HepG2 (cell line): ENCODE results near the gene ACAT2. TPM values are rescaled to one million over a fixed set of nuclear protein-coding genes. Genes with fewer than 3 reads are reported as not detected.

Experiments
- ATF1 ChIP-seq: IDR thresholded peaks from 2 replicates; pipeline ENCODE4 v1.6.1; 2016; ENCODE audit warnings: mild to moderate bottlenecking, control low read depth
- CSRNP2 ChIP-seq: sonication (generic); formaldehyde crosslinking; conservative IDR thresholded peaks from 2 replicates; pipeline ENCODE4 v1.8.0; 2022; ENCODE audit warnings: low read depth, missing genetic modification reagents
- GABPB1 ChIP-seq: IDR thresholded peaks from 2 replicates; pipeline ENCODE4 v1.6.1; 2016; ENCODE audit warnings: mild to moderate bottlenecking, missing genetic modification reagents, moderate library complexity, missing compliant biosample characterization
- NFKB2 ChIP-seq: sonication (generic); formaldehyde crosslinking; IDR thresholded peaks from 2 replicates; pipeline ENCODE4 v1.4.0; 2020; ENCODE audit warnings: missing genetic modification reagents, borderline replicate concordance
- NR2C2 ChIP-seq: sonication (generic); formaldehyde crosslinking; IDR thresholded peaks from 2 replicates; pipeline ENCODE4 v1.4.0; 2020; ENCODE audit warnings: missing genetic modification reagents, mild to moderate bottlenecking, moderate library complexity, borderline replicate concordance
- SP5 ChIP-seq: IDR thresholded peaks from 2 replicates; pipeline ENCODE4 v1.6.1; 2016; ENCODE audit warnings: low read depth, borderline replicate concordance
- TCF7 ChIP-seq: sonication (generic); IDR thresholded peaks from 2 replicates; pipeline ENCODE4 v1.6.1; 2016; ENCODE audit warnings: antibody characterized with exemption, low read depth
- THAP8 ChIP-seq: sonication (generic); formaldehyde crosslinking; IDR thresholded peaks from 2 replicates; pipeline ENCODE4 v1.5.1; 2020; ENCODE audit warnings: missing genetic modification reagents, mild to moderate bottlenecking, borderline replicate concordance
- ZBTB1 ChIP-seq: sonication (generic); formaldehyde crosslinking; IDR thresholded peaks from 2 replicates; pipeline ENCODE4 v1.4.0; 2020; ENCODE audit warnings: missing genetic modification reagents, borderline replicate concordance
- ZNF124 ChIP-seq: sonication (generic); formaldehyde crosslinking; IDR thresholded peaks from 2 replicates; pipeline ENCODE4 v1.4.0; 2020; ENCODE audit warnings: missing genetic modification reagents
- ZNF557 ChIP-seq: sonication (generic); formaldehyde crosslinking; IDR thresholded peaks from 2 replicates; pipeline ENCODE4 v1.4.0; 2020; ENCODE audit warnings: missing genetic modification reagents
- ZNF776 ChIP-seq: sonication (generic); formaldehyde crosslinking; IDR thresholded peaks from 2 replicates; pipeline ENCODE4 v1.4.0; 2020; ENCODE audit warnings: mild to moderate bottlenecking, missing genetic modification reagents
- polyA plus RNA-seq, 8 experiments: library from polyadenylated mRNA; depleted of rRNA in 3 of 8; stranded (reverse) in 7 of 8; unstranded in 1 of 8; fragments of >200 nt; fragmentation: Illumina TruSeq in 4 of 8; extraction: Trizol in 4 of 8; gene quantifications; 2 replicates each; pipeline versions ENCODE4 v1.2.1 to v1.2.3, GENCODE V29; 2011 to 2016; ENCODE audit warnings: low read depth in 4 of 8, missing spikeins in 1 of 8, mixed read lengths in 1 of 8; ENCODE audit not compliant: insufficient read depth in 1 of 8
- total RNA-seq, 5 experiments: library from RNA; depleted of rRNA; stranded (reverse); fragments of >200 nt; fragmentation: Illumina TruSeq; extraction: Trizol; gene quantifications; 2 replicates each; pipeline ENCODE4 v1.2.3, GENCODE V29; 2016; ENCODE audit warnings: low read depth in 1 of 5
- TF ChIP-seq, protein P1 (sequence below): IDR thresholded peaks from 2 replicates; pipeline ENCODE4 v1.6.1; 2012; ENCODE audit warnings: low read depth, low read length, improper control_type of control experiment
- TF ChIP-seq, protein P2 (sequence below): IDR thresholded peaks from 2 replicates; pipeline ENCODE4 v1.6.1; 2016; ENCODE audit warnings: missing compliant biosample characterization, missing genetic modification reagents, borderline replicate concordance
- TF ChIP-seq, protein P3 (sequence below): sonication (generic); formaldehyde crosslinking; conservative IDR thresholded peaks from 2 replicates; pipeline ENCODE4 v1.4.0; 2020; ENCODE audit warnings: missing genetic modification reagents
- TF ChIP-seq, protein P4 (sequence below): sonication (generic); formaldehyde crosslinking; conservative IDR thresholded peaks from 2 replicates; pipeline ENCODE4 v1.8.0; 2022; ENCODE audit warnings: missing genetic modification reagents
- TF ChIP-seq, protein P5 (sequence below): sonication (generic); formaldehyde crosslinking; IDR thresholded peaks from 2 replicates; pipeline ENCODE4 v1.8.1; 2022; ENCODE audit warnings: mild to moderate bottlenecking, missing genetic modification reagents

The ACAT2 gene
- total and polyA plus RNA-seq, 2 of the 13 experiments (the other 11 are each of a cell fraction or from before 2014, with no cell fraction given), result 121 to 534 TPM

- TF ChIP-seq CSRNP2 (no peak), NFKB2 (peak; percentile 89; the same call in 1 of the 2 replicates), GABPB1 (peak; percentile 84), ZBTB1 (CRISPR knock-in tag) (0 out of 2 replicates have a peak, but pooled peaks have one; percentile 79), NR2C2 (peak; percentile 85; the same call in 1 of the 2 replicates), ATF1 (CRISPR knock-in tag) (peak; percentile 91), ZNF124 (CRISPR knock-in tag) (no peak), ZNF557 (peak; percentile 80; the same call in 1 of the 2 replicates), SP5 (CRISPR knock-in tag) (peak; percentile 55; the same call in 1 of the 2 replicates), TCF7 (no peak), ZNF776 (CRISPR knock-in tag) (peak; percentile 94), THAP8 (CRISPR knock-in tag) (peak; percentile 40; the same call in 1 of the 2 replicates)
- TF ChIP-seq, protein P1, sequence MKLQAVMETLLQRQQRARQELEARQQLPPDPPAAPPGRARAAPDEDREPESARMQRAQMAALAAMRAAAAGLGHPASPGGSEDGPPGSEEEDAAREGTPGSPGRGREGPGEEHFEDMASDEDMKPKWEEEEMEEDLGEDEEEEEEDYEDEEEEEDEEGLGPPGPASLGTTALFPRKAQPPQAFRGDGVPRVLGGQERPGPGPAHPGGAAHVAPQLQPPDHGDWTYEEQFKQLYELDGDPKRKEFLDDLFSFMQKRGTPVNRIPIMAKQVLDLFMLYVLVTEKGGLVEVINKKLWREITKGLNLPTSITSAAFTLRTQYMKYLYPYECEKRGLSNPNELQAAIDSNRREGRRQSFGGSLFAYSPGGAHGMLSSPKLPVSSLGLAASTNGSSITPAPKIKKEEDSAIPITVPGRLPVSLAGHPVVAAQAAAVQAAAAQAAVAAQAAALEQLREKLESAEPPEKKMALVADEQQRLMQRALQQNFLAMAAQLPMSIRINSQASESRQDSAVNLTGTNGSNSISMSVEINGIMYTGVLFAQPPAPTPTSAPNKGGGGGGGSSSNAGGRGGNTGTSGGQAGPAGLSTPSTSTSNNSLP, result no peak
- TF ChIP-seq, protein P2, sequence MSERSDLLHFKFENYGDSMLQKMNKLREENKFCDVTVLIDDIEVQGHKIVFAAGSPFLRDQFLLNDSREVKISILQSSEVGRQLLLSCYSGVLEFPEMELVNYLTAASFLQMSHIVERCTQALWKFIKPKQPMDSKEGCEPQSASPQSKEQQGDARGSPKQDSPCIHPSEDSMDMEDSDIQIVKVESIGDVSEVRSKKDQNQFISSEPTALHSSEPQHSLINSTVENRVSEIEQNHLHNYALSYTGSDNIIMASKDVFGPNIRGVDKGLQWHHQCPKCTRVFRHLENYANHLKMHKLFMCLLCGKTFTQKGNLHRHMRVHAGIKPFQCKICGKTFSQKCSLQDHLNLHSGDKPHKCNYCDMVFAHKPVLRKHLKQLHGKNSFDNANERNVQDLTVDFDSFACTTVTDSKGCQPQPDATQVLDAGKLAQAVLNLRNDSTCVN (CRISPR knock-in tag), result peak; percentile 64
- TF ChIP-seq, protein P3, sequence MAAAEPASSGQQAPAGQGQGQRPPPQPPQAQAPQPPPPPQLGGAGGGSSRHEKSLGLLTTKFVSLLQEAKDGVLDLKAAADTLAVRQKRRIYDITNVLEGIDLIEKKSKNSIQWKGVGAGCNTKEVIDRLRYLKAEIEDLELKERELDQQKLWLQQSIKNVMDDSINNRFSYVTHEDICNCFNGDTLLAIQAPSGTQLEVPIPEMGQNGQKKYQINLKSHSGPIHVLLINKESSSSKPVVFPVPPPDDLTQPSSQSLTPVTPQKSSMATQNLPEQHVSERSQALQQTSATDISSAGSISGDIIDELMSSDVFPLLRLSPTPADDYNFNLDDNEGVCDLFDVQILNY, result peak; percentile 52
- TF ChIP-seq, protein P4, sequence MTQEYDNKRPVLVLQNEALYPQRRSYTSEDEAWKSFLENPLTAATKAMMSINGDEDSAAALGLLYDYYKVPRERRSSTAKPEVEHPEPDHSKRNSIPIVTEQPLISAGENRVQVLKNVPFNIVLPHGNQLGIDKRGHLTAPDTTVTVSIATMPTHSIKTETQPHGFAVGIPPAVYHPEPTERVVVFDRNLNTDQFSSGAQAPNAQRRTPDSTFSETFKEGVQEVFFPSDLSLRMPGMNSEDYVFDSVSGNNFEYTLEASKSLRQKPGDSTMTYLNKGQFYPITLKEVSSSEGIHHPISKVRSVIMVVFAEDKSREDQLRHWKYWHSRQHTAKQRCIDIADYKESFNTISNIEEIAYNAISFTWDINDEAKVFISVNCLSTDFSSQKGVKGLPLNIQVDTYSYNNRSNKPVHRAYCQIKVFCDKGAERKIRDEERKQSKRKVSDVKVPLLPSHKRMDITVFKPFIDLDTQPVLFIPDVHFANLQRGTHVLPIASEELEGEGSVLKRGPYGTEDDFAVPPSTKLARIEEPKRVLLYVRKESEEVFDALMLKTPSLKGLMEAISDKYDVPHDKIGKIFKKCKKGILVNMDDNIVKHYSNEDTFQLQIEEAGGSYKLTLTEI (CRISPR knock-in tag), result no peak
- TF ChIP-seq, protein P5, sequence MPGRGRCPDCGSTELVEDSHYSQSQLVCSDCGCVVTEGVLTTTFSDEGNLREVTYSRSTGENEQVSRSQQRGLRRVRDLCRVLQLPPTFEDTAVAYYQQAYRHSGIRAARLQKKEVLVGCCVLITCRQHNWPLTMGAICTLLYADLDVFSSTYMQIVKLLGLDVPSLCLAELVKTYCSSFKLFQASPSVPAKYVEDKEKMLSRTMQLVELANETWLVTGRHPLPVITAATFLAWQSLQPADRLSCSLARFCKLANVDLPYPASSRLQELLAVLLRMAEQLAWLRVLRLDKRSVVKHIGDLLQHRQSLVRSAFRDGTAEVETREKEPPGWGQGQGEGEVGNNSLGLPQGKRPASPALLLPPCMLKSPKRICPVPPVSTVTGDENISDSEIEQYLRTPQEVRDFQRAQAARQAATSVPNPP (CRISPR knock-in tag), result peak; percentile 80; the same call in 1 of the 2 replicates
Measured at GRCh38 chr6:159761873-159762680, at the start of gene ACAT2 (continued).
